K562 (cell line): ENCODE data around the gene MRPL4. TPM values are rescaled to one million over a fixed set of nuclear protein-coding genes. Genes with fewer than 3 reads are reported as not detected.

Experiments used
- ASH1L ChIP-seq: fragments of 450-650 bp; IDR thresholded peaks from 2 replicates; pipeline ENCODE4 v1.6.1; 2018; ENCODE audit warnings: borderline replicate concordance, mild to moderate bottlenecking, low read depth; ENCODE audit not compliant: partially characterized antibody
- ATF1 ChIP-seq, 2 experiments: fragments of 450-650 bp in 1 of 2; IDR thresholded peaks; 2 replicates each; pipeline ENCODE4 v1.6.1; 2016; ENCODE audit warnings: missing compliant biosample characterization in 1 of 2, missing genetic modification characterization in 1 of 2
- BCL6 ChIP-seq: fragments of 250-450 bp; sonication (Bioruptor Pico); IDR thresholded peaks from 2 replicates; pipeline ENCODE4 v1.4.0; 2020
- CBX5 ChIP-seq: IDR thresholded peaks from 2 replicates; pipeline ENCODE4 v1.6.1; 2014; ENCODE audit warnings: low read depth, borderline replicate concordance
- CREB3L1 ChIP-seq: fragments of 450-650 bp; IDR thresholded peaks from 2 replicates; pipeline ENCODE4 v1.6.1; 2014; ENCODE audit warnings: low read depth, mild to moderate bottlenecking, moderate library complexity, borderline replicate concordance
- CSDE1 ChIP-seq, 2 experiments: fragments of 450-650 bp; IDR thresholded peaks; 2 replicates each; pipeline ENCODE4 v1.6.1; 2016; ENCODE audit warnings: mild to moderate bottlenecking in 1 of 2
- GTF2F1 ChIP-seq: IDR thresholded peaks from 2 replicates; pipeline ENCODE4 v1.6.1; 2011; ENCODE audit warnings: low read depth, low read length, improper control_type of control experiment
- KAT8 ChIP-seq: fragments of 450-650 bp; IDR thresholded peaks from 2 replicates; pipeline ENCODE4 v1.6.1; 2016; ENCODE audit warnings: low read depth, mild to moderate bottlenecking
- KHSRP ChIP-seq: fragments of 450-650 bp; IDR thresholded peaks from 2 replicates; pipeline ENCODE4 v1.6.1; 2017
- RREB1 ChIP-seq: fragments of 250-450 bp; sonication (Bioruptor Pico); IDR thresholded peaks from 2 replicates; pipeline ENCODE4 v1.4.0; 2020
- SMAD4 ChIP-seq: fragments of 250-450 bp; sonication (Bioruptor Pico); conservative IDR thresholded peaks from 2 replicates; pipeline ENCODE4 v1.8.0; 2021; ENCODE audit warnings: inconsistent platforms, mild to moderate bottlenecking, moderate library complexity
- SP2 ChIP-seq: IDR thresholded peaks from 2 replicates; pipeline ENCODE4 v1.6.1; 2011; ENCODE audit warnings: mild to moderate bottlenecking, low read depth, low read length, moderate library complexity; ENCODE audit not compliant: poor library complexity, severe bottlenecking; ENCODE audit errors: extremely low read depth
- ZBED1 ChIP-seq: IDR thresholded peaks from 2 replicates; pipeline ENCODE4 v1.6.1; 2014
- ZBTB7A ChIP-seq: IDR thresholded peaks from 2 replicates; pipeline ENCODE4 v1.6.1; 2011; ENCODE audit warnings: low read depth, mild to moderate bottlenecking, low read length, moderate library complexity, borderline replicate concordance; ENCODE audit not compliant: control insufficient read depth
- ZFP1 ChIP-seq: fragments of 450-650 bp; formaldehyde crosslinking; IDR thresholded peaks from 2 replicates; pipeline ENCODE4 v1.4.0; 2020; ENCODE audit warnings: mild to moderate bottlenecking, mixed read lengths
- ZNF24 ChIP-seq: fragments of 450-650 bp; IDR thresholded peaks from 2 replicates; pipeline ENCODE4 v1.6.1; 2016
- ZNF277 ChIP-seq: fragments of 250-450 bp; sonication (Bioruptor Pico); IDR thresholded peaks from 2 replicates; pipeline ENCODE4 v1.8.0; 2022; ENCODE audit warnings: inconsistent platforms, mild to moderate bottlenecking, moderate library complexity, borderline replicate concordance
- ZNF57 ChIP-seq: fragments of 450-650 bp; formaldehyde crosslinking; IDR thresholded peaks from 2 replicates; pipeline ENCODE4 v1.4.0; 2020; ENCODE audit warnings: mild to moderate bottlenecking, moderate library complexity
- ZNF644 ChIP-seq: fragments of 200-800 bp; sonication (Bioruptor generic); IDR thresholded peaks from 2 replicates; pipeline ENCODE4 v1.6.1; 2016; ENCODE audit warnings: low read depth, missing genetic modification characterization, missing compliant biosample characterization
- ZSCAN29 ChIP-seq: fragments of 450-650 bp; IDR thresholded peaks from 2 replicates; pipeline ENCODE4 v1.6.1; 2017
- polyA plus RNA-seq, 8 experiments: library from polyadenylated mRNA; depleted of rRNA in 4 of 8; stranded (reverse) in 5 of 8; unstranded in 3 of 8; fragments of >200 nt; fragmentation: Nextera tagmentation in 2 of 8; fragmentation: Illumina TruSeq in 1 of 8; extraction: Ambion mirVana in 2 of 8; extraction: Trizol in 1 of 8; gene quantifications; 2 replicates each; pipeline versions ENCODE4 v1.2.1 to v1.2.3, GENCODE V29; 2011 to 2014; ENCODE audit warnings: inconsistent platforms in 1 of 8, missing spikeins in 1 of 8
- total RNA-seq, 7 experiments: library from RNA; depleted of rRNA in 6 of 7; stranded (reverse); fragments of >200 nt in 6 of 7; fragmentation: Illumina TruSeq in 2 of 7; extraction: Trizol in 2 of 7; gene quantifications; 2 replicates each; pipeline versions ENCODE4 v1.2.1 to v1.2.3, GENCODE V29; 2011 to 2021; ENCODE audit warnings: low replicate concordance in 1 of 7

MRPL4 gene
- total and polyA plus RNA-seq, 9 of the 15 experiments (the other 6 are each of a cell fraction or from before 2014, with no cell fraction given) = 1.4 to 239 (median 64.9) TPM

- TF ChIP-seq ATF1 (CRISPR knock-in tag; IDR thresholded peaks at IDR 0.05) (peak; percentile 99), ATF1 (tag; IDR thresholded peaks at IDR 0.05) (peak; percentile 100), ZNF24 (0 out of 2 replicates have a peak, but pooled peaks have one; percentile 8), ASH1L (peak; percentile 84), KHSRP (peak; percentile 96), ZFP1 (CRISPR knock-in tag) (0 out of 2 replicates have a peak, but pooled peaks have one; percentile 10), SP2 (peak; percentile 65), GTF2F1 (0 out of 2 replicates have a peak, but pooled peaks have one; percentile 67), BCL6 (no peak), CSDE1 (IDR thresholded peaks at IDR 0.05) (peak in 1 of 2 experiments; percentile 87; a peak in 2 of 4 replicates), SMAD4 (CRISPR knock-in tag) (peak; percentile 82), ZNF644 (no peak), RREB1 (CRISPR knock-in tag) (0 out of 2 replicates have a peak, but pooled peaks have one; percentile 55), ZBTB7A (peak; percentile 68), CBX5 (no peak), ZSCAN29 (peak; percentile 56; the same call in 1 of the 2 replicates), ZNF57 (CRISPR knock-in tag) (no peak), ZBED1 (peak; percentile 64; the same call in 1 of the 2 replicates), ZNF277 (CRISPR knock-in tag) (no peak), CREB3L1 (peak; percentile 78), KAT8 (no peak)
Measured at GRCh38 chr19:10251792-10252694, at the start of gene MRPL4 (continued).
